ENCODE data around the gene FGF2.
"Not testable (repeated sequence)": the region's sequence is repeated elsewhere in the genome, so short reads cannot be mapped to it uniquely, and the experiment has no call there.

The FGF2 gene

DNA sequence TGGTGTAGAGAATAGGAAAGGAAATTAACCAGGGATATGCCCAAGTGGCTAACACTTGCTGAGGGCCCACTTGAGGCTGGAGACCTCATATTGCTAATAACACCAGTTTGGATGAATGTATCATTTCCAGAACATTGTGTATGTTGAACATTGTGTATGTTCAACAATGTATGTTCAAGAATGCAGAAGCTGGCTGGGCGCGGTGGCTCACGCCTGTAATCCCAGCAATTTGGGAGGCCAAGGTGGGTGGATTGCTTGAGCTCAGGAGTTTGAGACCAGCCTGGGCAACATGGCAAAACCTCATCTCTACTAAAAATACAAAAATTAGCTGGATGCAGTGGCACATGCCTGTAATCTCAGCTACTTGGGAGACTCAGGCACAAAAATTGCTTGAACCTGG lies 23.2 kb downstream of the FGF2 start:
- DNase-seq: not testable (repeated sequence)

DNA sequence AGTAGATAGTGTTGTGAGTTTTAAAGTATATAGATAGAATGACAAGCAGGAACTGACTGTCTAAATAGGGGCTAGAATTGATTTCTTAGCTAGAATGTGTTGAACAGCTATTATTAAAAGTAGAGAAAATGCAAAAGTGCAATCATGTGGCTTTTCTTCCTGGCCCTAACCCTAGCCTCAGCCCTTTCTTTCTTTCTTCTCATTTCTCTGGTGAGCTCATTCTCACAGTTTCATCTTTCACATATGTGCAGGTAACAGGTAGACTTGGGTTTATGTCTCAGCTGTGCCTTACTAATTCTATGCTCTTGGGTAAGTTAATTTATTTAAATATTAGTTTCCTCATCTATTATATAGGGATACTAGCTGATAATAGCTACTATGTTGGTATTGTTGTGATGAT lies 24.9 kb downstream of the FGF2 start:
- no peak for DNase-seq

GRCh38 chr4:122854447-122855352 lies 28.1 kb downstream of the FGF2 start:
- DNase-seq: peak; percentile 1

GRCh38 chr4:122855353-122855890 lies 28.8 kb downstream of the FGF2 start:
- no peak for DNase-seq

DNA sequence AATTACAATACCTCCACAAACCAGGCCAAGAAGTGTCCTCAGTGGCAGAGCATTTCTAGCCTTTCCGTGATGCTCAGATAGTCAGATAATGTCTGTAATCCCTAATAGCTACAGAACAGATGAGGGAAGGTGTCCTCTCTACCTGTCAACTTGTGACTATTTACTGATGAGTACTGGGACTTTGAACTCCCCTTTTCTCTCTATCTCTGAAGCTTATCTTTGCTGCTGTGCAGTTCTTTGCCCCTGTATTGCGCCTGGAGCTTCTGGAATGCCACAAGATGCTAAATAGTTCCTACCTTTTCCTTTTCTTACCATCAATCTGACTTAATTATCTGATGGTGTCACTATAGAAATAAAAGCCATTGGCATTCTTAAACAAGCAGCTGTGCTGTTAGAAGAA lies 30.5 kb downstream of the FGF2 start:
- no peak for DNase-seq

DNA sequence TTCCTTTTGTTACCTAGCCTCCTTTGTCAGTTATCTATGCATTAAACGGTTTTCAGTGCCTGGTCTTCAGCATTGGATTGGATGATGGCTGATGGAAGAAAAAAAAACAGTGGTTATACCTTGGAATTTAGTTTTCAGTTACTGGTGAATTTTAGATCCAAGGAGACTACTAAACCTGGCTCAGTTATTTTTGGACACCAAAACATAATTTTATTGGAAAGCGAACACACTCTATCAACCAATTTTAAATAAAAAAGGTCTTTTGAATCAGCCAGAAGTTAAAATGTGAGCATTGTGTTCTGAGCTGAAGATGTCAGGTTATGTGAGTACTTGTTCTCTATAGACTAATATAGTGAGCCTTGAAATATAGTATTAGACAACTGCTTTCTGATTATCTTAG lies 32.1 kb downstream of the FGF2 start:
- no peak for DNase-seq

- DNase-seq: no peak
Observed at GRCh38 chr4:122861172-122861943, 34.7 kb downstream of the FGF2 start.

GRCh38 chr4:122863639-122864038 lies 37.0 kb downstream of the FGF2 start:
- peak; percentile 5 for DNase-seq

DNA sequence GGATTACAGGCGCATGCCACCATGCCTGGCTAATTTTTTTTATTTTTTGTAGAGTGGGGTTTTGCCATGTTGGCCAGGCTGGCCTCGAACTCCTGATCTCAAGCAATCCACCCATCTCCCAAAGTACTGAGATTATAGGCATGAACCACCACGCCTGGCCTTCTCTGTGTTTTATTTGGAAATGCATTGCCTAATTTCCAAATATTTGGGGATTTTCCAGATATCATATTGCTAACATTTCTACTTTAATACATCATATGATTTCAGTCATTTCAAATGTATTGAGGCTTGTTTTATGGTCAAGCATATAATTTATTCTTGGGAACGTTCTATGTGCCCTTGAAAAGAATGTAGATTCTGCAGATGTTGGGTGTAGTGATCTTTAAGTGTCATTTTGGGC lies 38.8 kb downstream of the FGF2 start:
- DNase-seq: no peak

- DNase-seq: not testable (repeated sequence)
Observed at GRCh38 chr4:122868235-122868634, 41.6 kb downstream of the FGF2 start.

- no peak for DNase-seq
Observed at GRCh38 chr4:122873146-122873545, 46.5 kb downstream of the FGF2 start.

- DNase-seq: no peak
Observed at GRCh38 chr4:122873821-122874593, 47.4 kb downstream of the FGF2 start.

- DNase-seq: peak; percentile 86
Observed at GRCh38 chr4:122875949-122876348, 49.3 kb downstream of the FGF2 start.

GRCh38 chr4:122876456-122876855 lies 49.8 kb downstream of the FGF2 start:
- DNase-seq: no peak

GRCh38 chr4:122879001-122879400 lies 52.4 kb downstream of the FGF2 start:
- no peak for DNase-seq

GRCh38 chr4:122882857-122883735 lies 56.5 kb downstream of the FGF2 start:
- DNase-seq: no peak

DNA sequence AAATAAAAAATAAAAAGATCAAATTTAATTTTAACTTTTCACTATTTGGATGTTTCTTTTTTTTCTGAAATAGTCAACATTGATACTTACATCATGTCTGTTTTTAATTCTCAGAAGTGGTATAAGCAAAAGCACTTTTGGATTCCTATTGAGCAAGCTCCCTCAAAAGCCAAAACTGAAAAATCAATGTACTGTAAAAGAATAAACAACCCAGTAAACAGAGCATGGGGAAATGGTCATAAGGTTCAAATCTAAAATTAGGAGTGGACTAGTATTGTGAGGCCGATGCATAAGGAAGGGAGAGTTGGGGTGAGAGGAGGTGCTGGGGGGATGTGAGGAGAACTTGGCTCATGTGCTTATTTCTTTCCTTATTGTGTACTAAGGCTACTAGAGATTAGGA lies 57.9 kb downstream of the FGF2 start:
- no peak for DNase-seq

DNA sequence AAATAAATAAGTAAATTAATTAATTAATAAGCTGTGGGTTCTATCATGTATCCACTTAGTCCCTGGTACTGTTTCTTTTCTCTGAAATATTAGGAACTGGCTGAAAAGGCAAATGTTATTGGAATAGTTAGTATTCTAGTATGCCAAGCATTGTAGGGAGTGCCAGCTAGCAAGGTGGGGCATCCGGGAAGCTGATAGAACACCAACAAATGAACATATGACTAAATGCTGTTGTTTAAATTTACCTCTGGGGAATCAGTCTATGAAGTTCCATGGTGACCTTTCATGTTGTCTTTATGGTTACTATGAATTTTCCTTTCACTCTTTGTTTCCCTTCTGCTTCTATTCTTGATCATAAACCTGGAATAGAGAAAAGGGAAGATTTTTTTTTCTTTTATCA lies 63.1 kb downstream of the FGF2 start:
- DNase-seq: no peak

DNA sequence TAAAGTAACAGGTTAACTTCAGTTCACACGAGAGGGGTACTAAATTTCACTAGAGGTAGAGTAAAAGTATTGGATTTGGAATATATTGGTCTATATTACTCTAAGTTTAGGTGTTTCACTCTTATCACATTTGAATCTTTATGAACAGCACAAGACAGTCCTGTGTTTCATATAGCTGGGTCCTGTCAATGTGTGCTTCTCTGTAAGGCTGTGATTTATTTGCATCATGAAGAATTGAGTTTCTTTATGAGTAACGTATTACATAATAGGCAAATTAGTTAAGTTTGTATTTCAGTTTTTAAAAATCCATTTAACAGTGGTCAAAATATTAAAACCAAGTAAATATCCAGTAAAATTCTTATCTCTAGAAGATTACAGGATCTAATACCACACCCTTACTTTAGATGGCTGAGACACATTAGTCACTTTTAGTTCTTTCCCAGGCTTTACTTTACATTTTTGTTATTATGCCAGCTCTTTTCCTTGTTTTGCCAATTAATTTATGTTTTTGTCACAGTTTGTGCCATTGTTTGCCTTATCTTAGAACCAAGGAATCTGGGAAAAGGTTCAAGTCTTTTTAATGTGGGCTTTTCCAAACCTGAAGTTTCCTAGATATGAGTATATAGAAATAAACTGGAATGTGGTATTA lies 63.6 kb downstream of the FGF2 start:
- no peak for DNase-seq

GRCh38 chr4:122894827-122895226 lies 68.2 kb downstream of the FGF2 start:
- DNase-seq: peak; percentile 18

- DNase-seq: peak; percentile 4
Observed at GRCh38 chr4:122895336-122895995, 68.8 kb downstream of the FGF2 start.

Data from NCI-H82 (cell line).